GM19468 (cell line): ENCODE measurements around the gene CACNA1I.

Experiments
- ATAC-seq: cut with Tn5 transposase; IDR thresholded peaks from one replicate; pipeline ENCODE4 v1.9.1; 2021; ENCODE audit warnings: mild to moderate bottlenecking, moderate library complexity, moderate number of reproducible peaks; ENCODE audit not compliant: unreplicated experiment; ENCODE audit errors: extremely low read depth

The CACNA1I gene

DNA sequence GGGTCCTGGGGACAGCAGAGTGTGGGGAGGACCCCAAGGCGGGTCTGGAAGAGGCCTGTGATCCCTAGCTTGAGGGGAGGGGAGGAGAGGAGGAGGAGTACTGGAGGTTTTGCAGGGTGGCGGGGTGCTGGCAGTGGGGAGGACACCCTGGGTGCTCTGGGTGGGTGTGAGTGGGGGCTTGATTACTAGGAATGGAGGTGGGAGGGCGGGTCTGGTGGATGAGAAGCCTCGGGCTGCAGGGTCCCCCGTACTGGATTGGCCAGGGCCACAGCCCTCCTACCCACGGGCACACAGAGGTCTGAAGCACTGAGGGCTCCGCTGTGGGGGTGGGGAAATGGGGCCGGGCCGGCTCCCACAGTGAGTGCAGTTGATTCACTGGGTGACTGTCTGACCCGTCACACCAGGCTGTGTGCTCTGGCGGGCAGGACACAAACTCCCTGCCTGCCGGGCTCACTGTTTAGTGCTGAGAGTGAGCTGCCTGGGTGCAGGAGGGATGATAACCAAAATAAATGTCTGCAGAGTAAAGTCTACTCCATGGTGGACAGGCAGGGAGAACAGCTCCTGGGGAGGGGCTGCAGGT, 114.2 kb downstream of the CACNA1I start:
- ATAC-seq, result no peak

DNA sequence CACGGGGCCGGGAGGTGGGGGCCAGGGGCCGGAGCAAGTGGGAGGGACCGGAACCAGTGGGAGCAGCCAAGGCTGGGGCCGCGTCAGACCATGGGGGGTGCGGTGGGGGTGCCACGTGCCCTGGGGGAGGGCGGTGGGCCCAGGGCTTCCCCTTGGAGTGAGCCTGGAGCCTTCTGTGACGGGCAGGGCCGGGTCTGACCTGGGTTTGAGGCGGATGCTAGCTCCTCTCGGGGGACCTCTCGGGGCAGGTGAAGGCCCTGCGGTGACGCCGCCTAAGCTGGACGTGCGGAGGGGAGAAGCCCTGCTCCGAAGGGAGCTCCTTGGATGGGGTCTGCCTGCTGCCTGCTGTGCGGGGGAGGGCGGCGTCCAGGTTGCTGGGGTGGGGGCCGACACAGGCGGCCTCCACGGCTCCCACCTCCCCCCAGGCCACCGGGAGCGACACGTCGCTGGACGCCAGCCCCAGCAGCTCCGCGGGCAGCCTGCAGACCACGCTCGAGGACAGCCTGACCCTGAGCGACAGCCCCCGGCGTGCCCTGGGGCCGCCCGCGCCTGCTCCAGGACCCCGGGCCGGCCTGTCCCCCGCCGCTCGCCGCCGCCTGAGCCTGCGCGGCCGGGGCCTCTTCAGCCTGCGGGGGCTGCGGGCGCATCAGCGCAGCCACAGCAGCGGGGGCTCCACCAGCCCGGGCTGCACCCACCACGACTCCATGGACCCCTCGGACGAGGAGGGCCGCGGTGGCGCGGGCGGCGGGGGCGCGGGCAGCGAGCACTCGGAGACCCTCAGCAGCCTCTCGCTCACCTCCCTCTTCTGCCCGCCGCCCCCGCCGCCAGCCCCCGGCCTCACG, 115.0 kb downstream of the CACNA1I start:
- no peak for ATAC-seq

DNA sequence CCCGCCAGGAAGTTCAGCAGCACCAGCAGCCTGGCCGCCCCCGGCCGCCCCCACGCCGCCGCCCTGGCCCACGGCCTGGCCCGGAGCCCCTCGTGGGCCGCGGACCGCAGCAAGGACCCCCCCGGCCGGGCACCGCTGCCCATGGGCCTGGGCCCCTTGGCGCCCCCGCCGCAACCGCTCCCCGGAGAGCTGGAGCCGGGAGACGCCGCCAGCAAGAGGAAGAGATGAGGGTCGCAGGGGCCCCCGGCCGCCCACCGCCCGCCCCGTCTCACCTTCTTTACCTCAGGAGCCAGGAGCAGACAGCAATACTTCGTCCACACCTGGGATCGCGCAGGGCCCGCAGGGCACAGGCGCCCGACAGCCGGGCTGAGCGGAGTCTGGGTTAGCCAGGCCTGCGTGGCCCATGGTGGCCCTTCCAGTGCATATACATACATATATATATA, 115.6 kb downstream of the CACNA1I start:
- no peak for ATAC-seq

DNA sequence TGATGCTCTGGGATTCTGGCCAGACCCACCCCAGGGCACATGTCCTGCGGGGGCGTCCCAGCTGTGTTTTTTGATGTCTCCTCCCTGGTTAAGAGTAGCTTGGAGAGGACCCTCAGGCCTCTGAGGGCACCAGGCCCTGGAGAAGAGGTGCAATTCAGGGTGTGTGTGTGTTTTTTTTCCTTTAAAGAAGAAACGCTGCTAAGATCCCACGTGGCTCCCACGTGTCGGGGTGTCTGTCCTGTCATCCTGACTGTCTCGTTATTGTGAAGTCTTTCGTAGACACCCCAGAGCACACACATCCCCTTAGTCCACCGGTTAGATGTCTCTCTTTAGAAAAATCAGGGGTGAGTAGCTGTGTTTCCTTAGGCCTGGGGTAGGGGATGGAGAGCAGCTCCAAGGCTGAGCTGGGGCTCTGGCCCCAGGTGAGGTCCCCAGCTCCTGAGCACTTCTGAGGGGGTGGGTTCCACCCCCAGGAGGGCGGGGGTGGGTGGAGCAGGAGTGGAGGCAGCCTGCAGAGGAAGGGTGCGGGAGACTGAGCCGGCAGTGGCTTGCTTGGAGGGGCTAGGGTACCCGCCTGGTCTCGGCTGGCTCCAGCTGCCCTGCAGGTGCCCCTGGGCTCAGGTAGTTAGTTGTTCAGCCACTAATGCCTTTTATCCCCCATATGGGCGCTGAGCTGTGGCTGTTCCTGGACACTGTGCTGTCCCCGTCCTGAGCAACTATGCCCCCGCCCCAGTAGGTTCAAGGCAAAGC, 116.4 kb downstream of the CACNA1I start:
- ATAC-seq, result no peak

DNA sequence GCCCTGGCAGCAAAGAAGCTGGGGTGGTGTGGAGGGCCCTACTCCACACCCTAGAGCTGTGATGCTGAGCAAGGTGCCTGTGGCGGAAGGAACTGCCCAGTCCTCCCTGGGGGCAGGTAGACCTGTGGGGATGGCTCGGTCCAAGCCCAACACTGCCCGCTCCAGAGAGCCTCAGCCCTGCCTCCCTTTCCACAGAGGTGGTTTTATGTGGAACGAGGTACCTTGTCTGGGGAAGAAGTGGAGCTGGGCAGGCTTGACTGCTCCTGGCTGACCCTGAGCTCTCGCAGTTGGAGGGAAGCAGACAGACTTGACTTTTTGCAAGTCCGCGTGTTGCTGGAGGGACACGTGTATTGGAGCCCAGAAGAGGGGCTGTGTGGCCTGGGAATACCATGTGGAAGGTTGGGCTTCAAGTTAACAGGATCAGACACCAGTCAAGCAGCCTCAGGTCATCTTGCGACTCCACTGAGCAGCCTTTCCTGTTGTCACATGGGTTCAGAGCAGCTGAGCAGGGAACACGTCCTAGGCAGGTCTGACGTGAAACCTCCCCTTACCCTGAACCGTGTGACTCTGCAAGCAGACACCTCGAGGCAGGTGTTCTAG, 117.7 kb downstream of the CACNA1I start:
- ATAC-seq, result no peak

DNA sequence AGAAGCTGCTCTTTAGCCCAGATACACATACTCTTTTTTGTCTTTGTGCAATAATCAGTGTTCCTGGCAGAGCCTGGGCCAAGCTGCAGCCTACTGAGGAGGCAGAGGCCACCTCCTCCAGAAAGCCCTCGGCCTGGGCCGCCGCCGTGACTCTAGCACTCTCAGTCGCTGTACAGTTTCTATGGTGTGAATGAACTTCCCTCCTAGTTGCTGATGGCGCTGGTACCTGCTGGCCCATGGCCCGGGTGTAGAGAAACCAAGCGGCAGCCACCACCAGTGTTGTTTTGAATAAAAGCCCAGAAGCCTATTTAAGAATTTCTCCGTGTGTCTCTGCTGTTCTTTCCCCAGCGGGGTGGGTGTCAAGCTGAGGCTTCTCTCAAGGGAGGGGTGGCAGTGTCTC, 118.9 kb downstream of the CACNA1I start:
- no peak for ATAC-seq

DNA sequence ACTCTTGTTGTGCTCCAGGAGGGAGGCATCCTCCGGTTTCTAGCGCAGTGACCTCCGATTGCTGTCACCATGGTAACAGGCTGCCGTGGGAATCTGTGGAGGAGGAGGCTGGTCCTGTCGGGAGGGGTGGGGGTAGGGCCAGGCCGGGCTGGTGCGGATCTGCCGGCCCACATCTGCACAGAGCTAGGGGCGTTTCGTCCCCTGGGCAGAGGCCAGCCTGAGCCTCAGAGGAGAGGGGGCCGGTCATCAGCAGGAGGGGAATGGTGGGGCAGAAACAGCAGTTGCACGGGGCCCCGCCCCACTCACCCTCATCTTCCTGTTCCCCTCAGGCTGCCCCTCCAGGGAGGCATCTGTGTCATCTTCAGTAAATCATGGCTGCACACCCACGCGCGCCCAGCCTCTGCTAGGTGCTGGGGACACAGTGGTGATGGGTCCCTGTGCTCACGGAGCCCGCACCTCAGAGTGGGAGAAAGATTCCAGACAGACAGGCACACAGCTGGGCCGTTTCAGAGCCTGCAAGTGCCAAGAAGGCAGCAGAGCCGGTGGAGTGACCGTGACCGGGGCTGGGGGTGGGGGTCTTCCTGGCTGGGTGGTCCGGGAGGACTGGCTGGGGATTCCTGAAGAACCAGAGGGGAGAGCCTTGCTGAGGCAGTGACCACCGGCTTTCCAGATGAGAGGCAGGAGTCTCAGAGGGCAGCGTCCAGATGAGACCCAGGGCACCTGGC, 120.5 kb downstream of the CACNA1I start:
- ATAC-seq, result no peak

DNA sequence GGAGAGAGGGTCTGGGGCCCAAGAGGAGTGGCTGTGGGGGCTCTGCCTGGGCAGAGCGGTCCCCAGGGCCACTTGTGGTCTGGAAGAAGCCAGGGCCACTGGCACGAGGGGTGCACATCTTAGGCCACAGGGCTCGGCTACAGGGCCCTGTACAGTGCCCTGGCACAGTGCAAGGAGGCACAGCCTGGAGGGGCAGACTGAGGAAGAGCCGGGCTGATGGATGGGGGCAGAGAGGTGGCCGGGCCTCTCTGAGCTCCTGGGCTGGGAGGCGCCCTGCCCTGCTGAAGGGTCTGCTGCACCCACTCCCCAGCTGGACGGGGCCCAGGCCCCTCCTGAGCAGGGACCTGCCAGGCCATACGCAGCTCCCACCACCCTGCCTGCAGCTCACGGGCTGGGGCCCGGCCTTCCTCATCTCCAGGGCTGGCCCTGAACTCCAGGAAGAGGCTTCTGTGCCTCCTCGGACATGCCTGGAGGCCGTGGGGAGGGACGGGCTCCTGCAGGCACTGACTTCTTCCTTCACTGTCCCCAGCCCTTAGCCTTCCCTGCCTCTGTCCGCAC, 123.5 kb downstream of the CACNA1I start:
- no peak for ATAC-seq

DNA sequence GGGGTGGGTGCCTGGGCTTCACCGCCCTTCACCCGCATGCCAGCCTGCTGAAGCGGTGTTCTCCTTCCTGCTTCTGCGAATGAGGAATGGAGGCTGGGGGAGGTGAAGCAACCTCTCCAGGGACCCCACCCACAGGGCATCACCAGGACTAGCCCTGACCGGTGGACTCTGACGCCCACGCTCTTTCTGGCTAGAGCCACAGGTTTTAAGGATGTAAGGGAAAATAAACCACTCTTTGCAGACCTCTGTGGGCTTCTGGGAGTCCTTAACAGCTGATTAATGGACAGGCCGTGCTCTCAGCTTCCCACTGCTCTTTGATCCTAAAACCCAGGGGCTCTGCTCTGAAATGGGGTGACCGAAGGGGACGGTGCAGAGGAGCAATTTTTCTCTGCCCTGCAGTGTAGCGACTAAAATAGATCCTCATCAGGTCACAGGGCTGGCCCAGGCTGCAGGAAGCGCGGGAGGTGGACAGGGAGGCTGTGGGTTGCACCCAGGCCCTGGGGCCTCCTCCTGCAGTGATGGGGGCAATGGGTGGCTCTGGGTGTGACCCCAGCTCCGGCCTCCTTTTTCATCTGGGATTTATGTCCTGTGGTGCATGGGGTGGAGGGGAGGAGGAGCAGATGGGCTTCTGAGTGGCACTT, 127.4 kb downstream of the CACNA1I start:
- no peak for ATAC-seq

DNA sequence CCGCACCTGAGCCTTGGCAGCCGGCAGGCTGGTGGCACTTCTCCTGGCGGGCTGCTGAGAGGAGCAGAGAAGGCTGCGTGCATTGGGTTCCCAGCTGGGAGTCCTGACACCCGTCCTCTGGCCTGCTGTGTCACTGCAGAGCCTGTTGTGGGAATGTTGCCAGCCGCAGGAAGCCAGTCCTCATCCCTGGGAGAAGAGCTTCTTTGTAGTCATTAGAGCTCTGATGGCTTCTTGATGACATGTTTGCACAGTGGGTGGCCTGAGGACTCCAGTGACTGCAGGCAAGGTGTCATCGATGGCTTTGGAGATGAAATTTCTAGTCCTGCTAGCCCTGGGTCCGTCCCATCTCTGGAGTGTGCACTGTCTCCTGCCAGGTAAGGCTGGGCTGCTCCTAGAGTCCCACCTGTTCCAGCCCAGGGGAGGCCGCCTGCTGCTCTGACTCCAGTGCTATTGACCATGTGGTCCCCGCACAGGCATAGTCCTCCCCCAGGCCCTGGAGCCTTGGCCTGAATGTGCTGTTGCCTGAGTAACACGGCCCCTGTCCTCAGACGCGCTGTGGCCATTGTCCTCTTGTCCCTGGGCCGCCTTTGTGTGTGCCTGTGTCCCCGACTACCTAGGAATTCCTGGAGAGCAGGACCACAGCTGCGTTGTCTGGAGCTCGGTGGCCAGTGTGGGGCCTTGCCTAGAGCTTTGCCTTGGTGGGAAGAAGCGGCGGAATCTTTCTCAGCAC, 129.2 kb downstream of the CACNA1I start:
- ATAC-seq, result no peak

DNA sequence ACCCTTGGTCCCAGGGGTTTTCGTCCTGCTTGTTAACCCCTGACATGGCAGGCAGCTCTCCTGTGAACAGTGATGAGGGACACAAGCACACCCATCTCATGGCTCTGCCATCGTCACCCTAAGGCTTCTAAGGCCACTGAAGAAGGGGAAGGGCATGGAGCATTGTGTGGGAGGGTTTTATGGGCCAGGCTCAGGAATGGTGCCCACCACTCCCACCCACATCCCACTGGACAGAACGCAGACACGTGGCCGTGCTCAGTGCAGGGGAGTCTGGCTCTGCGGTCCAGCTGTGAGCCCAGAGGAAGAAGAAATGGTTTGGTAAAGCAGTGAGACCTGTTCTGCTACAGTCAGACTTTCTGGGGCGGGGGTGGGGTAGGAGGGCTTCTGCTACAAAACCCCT, 130.0 kb downstream of the CACNA1I start:
- no peak for ATAC-seq

DNA sequence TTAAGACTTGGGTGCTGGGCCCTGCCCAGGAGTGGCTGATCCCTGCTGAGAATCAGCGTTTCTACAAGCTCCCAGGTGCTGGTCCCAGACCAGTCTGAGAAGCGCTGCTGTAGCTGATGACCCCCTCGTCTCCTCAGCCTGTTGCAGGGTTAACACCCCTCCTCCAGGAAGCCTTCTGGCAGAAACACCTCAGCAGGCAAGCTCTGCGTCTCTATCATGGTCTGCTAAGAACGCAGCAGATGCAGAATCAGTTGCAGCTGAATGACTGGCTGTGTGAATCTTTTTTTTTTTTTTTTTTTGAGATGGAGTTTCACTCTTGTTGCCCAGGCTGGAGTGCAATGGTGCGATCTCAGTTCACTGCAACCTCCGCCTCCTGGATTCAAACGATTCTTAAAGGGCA, 132.5 kb downstream of the CACNA1I start:
- no peak for ATAC-seq

DNA sequence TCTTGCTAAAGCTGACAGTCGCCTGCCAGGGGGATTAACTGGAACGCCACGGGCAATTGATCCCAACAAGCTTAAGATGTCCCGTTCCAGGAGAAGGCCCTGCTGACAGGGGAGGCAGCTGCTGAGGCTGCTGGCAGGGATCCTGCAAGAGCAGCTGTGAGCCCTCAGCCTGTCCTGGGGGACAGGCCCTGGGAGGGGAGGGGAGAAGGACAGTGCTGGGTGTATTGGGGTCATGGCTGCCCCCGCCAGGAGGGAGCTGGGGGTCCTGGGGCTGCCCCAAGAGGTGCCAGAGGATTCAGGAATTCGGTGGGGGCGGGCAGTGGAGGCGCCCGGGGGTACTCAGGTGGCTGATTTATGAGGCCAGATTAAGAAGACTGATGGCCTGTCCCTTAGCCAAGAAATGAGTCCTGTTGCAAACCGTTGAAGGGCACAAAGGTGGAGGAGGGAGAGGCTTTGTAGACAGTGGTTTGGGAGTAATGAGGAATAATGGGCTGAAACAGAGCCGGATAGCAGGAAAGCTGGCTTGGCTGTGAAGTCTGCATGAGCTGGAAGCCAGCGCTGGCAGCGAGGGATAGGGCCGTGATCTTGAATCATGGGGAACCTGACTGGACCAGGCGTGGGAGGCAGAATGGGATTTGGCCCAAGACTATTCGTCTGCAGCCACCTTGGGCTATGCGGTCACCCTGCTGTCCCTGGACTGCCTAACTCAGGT, 133.5 kb downstream of the CACNA1I start:
- no peak for ATAC-seq

DNA sequence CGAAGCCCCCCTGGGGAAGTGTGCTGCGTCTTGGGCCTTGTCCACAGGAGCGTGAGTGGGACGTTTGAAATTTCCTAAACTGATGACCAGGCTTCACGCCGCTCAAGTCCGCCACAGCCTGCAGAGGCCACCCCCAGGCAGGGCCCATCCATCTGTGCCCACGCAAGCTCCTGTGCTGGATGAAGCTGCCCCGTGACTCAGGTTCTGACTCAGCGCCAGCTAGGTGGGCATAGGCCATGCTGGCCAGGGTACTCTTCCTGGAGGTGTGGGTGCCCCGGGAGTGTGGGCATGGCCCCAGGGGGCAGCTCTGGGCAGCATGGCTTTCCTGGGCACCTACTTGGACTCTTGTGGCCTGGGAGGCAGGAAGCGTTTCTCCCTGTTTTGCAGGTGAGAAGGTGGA, 134.8 kb downstream of the CACNA1I start:
- ATAC-seq, result no peak

DNA sequence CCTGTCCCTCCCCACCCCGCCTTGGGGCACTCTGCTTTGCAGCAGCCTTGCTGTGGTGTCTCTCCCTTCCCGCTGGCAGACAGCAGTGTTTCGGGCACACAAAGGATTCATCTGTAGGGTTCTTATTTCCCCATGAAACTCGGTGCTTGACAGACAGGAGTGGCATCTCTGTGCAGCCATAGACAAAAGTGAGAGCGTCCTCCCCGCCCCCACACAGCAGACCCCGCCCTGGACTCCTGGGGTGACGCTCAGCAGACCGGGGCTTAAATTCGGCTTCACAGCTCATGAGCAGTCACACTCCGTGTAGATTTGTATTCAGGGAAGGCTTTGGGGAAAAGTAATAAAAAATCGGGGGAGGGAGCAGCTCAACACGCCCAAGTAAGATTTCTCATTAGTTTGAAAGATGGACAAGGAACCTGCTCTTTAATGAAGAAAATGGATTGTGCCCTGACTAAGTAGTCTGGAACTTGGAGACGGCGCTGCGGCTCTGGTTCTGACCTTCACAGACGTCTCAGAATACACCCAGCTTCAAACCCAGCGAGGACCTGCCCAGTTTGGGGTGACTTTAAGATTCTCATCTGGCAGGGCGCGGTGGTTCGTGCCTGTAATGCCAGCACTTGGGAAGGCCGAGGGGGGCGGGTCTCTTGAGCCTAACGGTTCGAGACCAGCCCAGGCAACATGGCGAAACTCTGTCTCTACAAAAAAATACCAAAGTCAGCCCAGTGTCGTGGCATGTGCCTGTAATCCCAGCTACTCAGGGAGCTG, 136.0 kb downstream of the CACNA1I start:
- no peak for ATAC-seq

DNA sequence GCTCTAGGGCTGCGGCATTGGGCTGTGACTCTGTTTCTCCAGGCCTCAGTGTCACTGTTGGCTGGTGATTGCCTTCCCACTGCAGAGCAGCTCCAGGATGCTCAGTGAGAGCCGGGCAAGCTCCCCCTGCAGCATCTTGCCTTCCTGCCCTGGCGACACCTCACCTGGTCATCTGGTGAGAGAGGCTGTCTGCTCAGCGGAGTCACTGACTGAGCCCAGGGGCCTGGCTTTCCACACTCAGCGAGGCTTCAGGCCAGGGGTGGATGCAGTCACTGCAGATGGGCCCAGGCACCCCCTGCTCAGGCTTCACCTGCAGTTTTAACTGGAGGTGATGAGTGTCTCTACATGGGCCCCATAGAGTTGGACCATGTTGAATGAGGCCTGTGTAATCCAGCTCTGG, 136.8 kb downstream of the CACNA1I start:
- no peak for ATAC-seq

DNA sequence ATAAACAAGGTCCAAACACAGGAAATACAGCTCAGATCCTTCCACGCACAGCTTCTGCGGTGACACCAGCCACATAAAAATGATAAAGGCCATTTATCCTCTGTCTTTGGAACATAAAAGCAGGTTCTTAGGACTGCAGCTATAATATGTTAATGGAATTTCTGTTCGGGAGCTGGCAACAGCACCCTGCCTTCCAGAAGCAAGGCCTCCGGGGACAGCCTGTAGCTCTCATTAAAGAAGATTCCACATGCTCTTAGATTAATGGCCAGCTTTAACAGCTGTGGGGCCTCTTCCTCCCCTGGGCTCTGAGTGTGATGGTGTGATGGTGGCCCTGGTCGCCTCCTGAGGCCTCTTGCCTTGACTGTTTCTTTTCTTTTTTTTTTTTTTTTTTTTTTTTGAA, 137.3 kb downstream of the CACNA1I start:
- ATAC-seq, result no peak
